ENCODE data around the gene XYLT2.
A peak's percentile ranks its signal among the peaks of the same experiment; 100 is the strongest.
"Not testable (repeated sequence)": the region's sequence is repeated elsewhere in the genome, so short reads cannot be mapped to it uniquely, and the experiment has no call there.

XYLT2 gene

DNA sequence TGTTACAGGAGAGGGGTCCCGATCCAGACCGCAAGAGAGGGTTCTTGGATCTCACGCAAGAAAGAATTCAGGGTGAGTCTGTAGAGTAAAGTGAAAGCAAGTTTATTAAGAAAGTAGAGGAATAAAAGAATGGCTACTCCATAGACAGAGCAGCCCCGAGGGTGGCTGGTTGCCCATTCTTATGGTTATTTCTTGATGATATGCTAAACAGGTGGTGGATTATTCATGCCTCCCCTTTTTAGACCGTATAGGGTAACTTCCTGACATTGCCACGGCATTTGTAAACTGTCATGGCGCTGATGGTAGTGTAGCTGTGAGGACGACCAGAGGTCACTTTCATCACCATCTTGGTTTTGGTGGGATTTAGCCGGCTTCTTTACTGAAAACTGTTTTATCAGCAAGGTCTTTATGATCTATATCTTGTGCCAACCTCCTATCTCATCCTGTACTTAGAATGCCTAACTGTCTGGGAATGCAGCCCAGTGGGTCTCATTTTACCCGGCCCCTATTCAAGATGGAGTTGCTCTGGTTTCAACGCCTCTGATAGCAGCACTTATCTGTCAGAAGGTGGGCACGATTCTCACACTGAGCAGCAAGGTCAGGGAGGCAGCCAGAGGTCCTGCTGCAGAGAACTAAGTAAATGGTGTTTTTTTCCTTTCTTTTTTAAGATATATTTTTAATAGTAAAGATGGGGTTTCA is 26.5 kb upstream of the XYLT2 start:
- DNase-seq (ENCODE audit: extremely low read depth in 1 of 2, low read depth in 1 of 2), result no peak

DNA sequence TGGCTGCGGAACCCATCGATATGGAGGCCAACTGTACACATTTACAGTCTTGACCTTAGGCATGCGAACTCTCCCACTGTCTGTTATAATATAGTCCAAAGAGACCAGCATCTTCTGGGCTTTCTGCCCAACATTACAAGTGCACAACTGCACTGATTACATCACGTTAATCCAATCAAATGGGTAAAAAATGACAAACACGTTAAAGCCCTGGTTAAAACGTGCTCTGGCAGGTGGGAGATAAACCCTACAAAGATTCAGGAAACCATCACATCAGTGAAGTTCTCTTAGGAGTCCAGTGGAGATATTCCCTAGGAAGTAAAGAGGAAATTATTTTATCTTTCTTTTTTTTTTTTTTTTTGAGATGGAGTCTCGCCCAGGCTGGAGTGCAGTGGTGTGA is 23.7 kb upstream of the XYLT2 start:
- no peak for DNase-seq (ENCODE audit: extremely low read depth in 1 of 2, low read depth in 1 of 2)

DNA sequence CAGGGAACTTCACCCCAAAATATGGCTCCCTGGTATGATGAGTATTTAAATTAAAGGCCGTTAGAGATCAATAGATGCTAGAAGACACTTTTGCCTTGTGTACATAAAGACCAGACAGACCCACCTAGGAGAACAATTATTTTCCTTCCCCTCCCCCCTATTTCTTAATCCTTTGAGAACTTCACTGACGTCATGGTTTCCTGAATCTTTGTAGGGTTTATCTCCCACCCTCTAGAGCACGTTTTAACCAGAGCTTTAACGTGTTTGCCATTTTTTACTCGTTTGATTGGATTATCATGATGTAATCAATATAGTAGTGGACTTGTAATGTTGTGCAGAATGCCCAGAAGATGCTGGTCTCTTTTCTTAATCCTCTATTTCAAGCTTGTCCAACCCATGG is 22.9 kb upstream of the XYLT2 start:
- no peak for DNase-seq (ENCODE audit: extremely low read depth in 1 of 2, low read depth in 1 of 2)

DNA sequence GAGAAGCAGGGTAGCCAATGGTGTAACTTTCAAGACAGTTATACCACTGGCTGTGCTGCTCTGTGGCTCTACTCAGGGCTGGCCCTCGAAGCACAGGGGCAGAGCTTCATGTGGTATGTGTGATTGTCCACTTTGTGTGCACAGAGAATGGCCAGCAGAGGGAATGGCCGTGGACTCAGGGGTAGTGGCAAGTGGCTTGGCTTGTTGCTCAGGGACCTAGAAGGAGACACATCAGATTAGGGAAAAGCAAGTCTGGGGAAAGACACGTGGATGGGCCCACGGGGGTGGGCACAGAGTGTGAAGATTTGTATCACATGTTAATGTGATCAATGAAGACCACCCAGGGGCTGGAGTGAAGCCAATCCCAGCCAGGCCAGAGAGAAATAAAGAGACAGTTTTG is 20.0 kb upstream of the XYLT2 start:
- no peak for DNase-seq (ENCODE audit: extremely low read depth in 1 of 2, low read depth in 1 of 2)

DNA sequence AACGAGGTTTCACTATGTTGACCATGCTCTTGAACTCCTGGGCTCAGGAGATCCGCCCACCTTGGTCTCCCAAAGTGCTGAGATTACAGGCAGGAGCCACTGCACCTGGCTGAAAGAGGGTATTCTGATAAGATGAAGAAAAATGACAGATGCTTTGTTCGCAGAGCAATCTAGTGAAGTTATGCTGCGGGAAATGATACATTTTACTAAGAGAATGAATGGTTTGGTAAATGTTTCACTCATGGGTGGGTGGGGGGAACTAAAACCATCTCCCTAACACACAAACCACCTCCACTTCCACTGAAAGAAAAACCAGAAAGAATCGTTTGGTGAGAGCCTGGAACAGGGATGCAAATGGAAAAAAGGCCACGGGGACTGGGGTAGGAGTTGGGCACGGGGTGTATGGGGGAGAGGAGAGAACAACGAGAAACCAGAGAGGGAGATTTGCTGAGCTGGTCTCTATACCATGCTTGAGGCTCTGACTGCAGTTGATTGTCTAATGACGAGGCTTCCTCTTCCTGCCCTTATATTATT is 19.0 kb upstream of the XYLT2 start:
- DNase-seq (ENCODE audit: extremely low read depth in 1 of 2, low read depth in 1 of 2), result no peak

DNA sequence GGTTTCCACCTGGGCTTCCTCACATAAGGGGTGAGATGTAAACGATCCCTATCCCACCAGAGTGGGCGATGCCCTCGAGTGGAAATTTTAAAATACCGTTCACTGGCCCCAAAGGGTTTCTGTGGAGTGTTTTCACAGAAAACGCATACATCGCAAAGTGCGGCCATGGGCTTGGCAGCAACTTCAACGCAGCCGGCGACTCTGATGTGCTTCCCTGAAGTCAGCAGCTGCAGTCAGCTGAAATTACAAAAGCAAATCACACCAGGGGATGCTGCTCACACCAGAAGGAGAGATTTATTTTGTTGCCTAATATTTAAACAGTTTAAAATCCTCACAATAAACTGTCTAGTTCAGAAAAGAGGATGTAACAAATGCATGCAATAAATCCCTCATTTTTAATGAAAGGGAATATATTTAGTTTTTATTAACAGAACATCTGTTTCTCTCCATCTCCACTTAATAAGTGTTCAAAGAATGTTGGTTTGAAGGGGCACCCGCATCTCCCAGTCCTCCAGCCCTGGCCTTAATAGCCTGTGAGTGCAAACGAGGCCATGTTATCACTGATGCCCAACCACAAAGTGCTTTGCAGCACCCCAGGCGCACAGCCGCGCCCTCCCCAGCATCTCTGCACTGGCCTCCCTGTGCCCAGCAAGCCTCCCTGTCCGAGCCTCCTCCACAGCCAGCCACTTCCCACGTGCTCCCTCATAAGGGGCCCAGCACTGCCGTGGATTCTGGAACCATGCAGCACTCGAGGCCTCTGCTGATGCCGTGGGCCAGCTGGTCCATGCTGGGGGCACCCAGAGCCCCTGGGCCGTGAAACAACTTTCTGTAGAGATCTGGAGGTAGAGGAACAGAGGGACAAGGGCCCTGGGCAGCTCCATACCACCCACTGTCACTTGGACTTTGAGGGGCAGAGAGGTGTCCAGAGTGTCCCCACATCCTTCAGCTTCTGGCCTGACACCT is 17.3 kb upstream of the XYLT2 start:
- no peak for DNase-seq (ENCODE audit: extremely low read depth in 1 of 2, low read depth in 1 of 2)

DNA sequence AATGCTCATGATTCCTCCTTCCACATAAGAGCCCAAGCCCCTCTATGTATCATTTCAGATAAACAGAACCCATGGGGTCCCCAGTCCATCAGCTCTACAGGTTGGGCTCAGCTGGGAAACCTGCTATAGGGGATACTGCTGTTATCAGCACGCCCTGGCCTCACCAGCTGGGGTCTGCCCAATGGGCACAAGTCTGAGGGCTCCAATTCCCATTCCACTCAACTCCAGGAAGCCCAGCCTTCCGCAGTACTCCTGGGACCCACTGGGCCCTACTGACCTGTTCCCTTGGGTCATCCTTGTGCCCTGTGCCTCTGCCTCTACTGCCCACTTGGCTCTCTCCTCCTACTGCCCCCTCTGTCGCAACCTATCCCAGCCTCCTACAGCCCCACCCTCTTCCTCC is 16.2 kb upstream of the XYLT2 start:
- no peak for DNase-seq (ENCODE audit: extremely low read depth in 1 of 2, low read depth in 1 of 2)

DNA sequence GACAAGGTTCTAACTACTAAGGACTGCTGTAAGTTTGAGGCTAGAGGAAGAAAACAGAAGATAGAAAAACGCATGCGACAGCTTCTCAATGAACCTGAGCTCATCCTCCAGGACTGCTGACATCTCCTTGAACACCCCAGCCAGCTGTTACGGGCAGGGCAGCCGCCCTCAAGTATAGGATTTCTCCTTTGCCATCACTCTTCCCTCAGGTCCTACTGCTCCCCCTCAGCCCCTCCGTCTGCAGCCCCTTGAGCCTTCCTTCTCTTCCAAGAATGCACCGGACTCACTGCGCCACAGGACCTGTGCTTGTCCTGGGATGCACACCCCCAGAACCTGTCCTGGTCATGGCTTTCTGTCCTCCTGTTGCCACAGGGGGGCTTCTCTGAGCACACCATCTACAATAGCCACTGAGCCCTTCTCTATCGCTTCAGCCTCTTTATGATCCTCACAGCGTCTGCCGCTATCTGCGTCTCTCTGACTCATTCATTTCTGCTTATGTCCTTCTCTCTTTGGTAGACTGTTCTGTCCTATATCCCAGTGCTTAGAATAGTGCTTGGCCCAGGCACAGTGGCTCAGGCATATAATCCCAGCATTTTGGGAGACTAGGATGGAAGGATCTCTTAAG is 15.7 kb upstream of the XYLT2 start:
- DNase-seq (ENCODE audit: extremely low read depth in 1 of 2, low read depth in 1 of 2), result no peak

DNA sequence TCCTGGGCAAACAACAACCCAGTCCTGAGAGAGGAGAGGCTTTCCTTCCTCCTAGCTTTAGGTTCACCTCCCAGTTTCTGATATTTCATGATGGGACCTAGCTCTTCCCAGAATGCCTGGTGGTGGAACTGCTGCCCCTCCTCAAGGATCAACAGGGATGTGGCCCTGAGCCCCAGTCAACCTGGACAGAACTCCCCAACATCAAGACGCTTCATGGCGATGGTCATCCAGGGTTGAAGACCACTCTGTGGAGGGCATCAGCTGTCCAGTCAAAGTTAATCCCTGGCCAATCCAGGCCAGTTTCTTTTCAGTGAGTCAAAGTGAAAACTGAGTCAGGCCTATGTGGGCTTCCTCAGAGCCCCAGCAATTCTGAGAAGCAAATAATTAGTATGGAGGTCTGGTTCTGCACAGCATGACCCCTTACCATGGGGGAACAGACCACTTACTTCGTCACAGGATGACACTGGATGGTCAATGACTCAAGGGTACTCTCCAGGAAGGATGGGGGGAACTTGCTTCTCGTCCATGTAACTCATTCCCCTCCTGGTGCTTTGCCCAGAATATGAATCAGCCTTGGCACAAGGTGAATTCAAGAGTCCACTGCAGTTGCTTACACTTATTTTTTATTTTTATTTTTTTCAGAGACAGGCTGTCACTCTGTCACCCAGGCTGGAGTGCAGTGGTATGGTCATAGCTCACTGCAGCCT is 14.7 kb upstream of the XYLT2 start:
- no peak for DNase-seq (ENCODE audit: extremely low read depth in 1 of 2, low read depth in 1 of 2)

DNA sequence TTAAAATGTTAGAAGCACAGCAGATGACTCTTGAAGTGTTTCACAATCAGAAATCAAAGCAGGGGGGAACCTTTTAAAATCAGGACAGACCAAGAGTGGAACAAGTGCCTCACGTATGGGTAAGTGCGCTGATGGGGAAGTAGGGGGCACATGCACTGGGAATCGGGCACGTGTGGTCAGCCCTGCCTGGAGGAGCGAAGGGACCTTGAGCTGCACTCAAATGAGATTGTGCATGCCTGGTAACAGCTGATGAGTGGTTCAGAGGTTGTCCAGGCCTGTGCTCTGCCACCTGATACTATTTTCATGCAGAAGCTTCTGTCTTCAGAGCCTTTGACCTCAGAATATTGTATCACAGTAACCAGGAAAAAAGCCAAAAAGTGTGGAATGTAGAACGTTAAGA is 13.7 kb upstream of the XYLT2 start:
- DNase-seq (ENCODE audit: extremely low read depth in 1 of 2, low read depth in 1 of 2), result no peak

DNA sequence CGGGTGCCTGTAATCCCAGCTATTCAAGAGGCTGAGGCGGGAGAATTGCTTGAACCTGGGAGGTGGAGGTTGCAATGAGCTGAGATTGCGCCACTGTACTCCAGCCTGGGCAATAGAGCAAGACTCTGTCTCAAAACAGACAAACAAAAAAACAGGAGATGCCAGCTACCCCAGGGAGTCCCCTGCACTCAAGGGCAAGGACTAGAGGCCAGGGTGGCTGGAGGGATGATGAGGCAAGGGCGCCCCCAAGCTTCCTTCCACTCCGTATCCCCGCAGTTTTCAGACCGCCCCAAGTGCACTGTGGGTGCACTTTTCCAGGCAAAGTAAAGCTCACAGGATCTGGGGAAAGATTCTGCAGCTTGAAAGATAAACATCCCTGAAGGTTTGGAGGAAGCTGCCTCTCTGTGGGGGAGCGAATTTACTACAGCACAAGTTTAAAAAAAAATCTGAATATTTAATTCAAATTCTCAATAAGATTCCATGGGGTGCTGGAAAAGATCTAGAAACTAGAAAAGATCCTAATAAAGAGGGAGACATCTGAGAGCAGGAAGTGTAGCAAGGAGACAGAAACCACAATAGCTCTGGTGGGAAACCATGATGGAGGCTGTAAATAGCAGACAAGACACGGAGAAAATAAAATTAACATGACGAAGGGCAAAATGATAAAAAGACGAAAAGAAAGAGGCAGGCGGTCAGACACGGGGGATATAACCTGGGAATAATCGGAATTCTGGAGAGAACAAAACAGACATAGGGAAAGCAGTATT is 12.5 kb upstream of the XYLT2 start:
- not testable (repeated sequence) for DNase-seq (ENCODE audit: extremely low read depth in 1 of 2, low read depth in 1 of 2)

DNA sequence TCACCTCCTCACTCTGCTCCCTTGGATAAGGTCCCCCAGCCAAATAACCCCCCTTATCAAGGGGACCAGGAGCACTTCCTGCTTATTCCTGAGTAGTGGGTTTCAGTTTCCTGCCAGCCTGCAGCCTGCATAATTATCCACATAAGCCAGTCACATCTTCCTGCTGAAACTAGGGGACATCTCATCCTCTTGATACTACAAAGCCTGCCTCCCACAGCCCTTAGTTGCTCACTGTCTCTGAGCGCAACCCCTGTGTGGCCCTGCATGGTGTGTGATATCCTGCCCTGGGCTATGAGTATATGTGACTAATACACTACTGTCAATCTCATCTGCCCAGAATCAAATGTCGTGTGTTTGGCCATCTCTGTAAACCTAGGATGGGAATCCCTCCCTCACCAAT is 8.0 kb upstream of the XYLT2 start:
- DNase-seq (ENCODE audit: extremely low read depth in 1 of 2, low read depth in 1 of 2), result no peak

DNA sequence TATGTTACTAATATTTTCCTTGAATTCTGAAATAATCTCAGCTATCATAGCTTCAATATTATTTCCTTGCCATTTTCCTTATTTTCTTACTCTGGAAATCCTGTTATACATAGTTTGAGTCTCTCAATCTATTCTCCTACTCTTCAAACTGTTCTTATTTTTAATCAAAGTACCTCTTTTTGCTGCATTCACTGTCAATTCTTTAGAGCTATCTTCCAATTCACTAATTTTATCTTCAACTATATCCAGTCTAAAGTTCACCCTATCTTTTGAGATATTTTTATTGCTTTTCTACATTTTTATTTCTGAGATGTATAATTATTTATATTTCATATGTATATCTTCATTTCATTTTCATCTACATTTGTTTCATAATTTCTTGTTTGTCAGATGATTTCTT is 7.3 kb upstream of the XYLT2 start:
- no peak for DNase-seq (ENCODE audit: extremely low read depth in 1 of 2, low read depth in 1 of 2)

DNA sequence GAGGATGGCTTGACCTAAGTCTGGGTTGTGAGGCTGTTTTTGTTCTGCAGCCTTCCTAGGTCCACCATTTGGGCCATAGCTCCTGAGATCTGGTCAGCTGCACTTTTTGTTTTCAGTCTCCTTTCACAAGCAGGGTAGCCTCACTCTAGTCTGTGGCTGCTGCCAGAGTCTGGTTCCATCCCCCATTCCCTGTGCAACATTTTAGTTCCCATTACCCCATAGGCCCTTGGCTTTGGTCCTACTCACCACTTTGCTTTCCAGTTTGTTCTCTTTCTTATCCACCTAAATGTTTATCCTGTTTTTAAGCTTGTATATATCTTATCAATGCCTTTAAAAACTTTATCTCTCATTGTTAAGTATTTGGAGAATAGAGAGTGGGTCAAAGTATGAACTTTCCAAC is 6.5 kb upstream of the XYLT2 start:
- DNase-seq (ENCODE audit: extremely low read depth in 1 of 2, low read depth in 1 of 2), result no peak

DNA sequence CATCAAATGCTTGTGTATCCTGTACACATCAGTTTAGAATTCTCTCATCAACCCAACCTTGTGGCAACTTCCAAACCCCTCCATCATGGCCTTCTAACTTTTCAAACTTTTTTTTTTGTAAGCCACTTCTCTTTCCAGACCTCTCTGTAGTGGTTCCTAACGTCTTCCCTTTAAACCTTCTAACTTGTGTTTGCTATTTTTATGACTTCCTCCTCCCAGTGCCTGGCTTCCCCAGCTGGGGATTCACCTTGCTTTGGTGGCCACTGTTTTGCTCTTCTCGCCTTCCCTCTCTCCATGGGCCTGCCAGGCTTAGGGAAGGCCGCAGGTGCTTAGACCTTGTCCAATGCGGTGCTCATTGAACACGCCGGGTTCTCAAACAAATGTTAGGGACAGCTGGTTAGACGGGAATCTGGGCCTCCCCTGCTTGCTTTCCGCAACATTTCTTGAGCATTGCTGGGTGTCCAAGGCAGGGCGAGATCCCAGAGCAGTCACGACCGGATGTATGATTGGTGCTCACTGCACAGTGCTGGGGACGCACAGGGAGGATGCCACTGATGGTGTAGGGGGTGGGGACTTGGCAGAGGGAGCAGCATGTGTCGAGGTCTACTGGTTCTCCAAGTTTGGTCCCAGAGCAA is 1.1 kb upstream of the XYLT2 start:
- DNase-seq (ENCODE audit: extremely low read depth in 1 of 2, low read depth in 1 of 2), result no peak

DNA sequence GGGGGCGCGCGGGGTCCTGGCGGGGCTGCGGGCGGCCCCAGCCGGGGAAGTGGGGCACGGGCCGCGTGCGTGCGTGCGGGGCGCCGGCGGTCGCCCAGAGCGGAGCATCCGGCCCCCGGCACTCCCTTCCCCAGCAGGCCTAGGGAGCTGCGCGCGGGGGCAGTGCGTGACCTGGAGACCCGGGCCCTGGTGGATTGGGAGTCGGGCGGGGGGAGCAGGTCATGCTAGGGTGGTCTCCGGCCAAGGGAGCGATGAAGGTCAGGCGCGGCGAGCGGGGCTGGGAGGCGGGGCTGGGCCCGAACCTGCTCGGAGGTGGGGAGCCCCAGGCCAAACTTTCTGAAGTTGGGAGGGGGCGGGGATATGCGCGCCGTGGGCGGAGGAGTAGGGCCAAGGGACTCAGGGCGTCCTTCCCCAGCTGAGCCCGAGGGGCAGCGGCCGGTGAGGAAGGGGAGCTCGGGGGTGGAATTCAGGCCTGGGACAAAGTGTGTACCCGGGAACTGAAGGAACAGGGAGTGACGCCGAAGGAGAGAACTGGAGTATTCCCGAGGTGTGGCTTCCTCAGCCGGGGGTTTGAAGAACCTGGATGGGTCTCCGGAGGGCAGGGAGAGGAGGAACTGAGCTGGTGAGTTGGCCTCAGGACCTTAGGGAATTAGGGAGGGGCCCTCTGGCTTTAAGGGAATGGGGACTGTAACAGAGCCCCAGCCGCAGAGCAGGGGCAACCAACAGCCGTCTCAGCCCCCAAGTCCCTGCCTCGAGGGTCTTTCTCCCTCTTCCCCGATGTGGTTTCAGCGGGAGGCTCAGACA is 589 bp downstream of the XYLT2 start:
- peak in 1 of 2 donors; percentile 11 for DNase-seq (ENCODE audit: extremely low read depth in 1 of 2, low read depth in 1 of 2)

DNA sequence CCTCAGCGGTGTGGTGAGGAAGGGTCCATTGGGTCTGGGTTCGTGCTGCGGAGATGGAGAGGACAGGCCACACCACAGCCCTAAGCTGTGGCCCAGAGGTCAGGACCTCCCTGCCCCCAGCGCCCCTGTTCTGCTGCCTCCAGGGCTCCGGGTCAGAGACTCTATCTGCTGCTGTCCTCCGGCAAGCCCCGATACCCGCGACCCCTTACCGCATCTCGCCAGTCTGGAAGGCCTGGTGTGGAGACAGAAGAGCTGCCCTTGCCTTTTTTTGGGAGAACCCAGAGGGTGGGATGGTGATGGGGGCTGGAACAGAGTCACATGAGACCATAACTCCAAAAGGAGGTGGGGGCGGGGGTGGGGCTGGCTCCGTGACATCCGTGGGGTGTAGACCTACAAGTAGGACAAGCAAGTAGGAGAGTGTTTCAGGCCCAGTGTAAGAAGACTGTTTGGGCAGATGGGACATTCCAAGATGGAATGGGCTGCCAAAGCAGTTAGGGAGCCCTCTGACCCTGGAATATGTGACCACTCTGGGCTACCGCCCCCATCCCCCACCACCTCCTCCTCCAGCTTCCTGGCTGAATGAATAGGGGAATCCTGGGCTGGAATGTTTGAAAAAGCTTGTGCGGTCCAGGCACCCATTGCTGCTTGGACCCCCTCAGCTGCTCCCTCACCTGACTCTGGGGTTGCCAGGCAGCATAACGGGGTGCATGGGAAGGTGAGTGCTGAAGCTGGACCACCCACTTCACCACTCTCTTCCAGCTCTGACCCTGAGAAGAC is 1.4 kb downstream of the XYLT2 start:
- DNase-seq (ENCODE audit: extremely low read depth in 1 of 2, low read depth in 1 of 2), result no peak

DNA sequence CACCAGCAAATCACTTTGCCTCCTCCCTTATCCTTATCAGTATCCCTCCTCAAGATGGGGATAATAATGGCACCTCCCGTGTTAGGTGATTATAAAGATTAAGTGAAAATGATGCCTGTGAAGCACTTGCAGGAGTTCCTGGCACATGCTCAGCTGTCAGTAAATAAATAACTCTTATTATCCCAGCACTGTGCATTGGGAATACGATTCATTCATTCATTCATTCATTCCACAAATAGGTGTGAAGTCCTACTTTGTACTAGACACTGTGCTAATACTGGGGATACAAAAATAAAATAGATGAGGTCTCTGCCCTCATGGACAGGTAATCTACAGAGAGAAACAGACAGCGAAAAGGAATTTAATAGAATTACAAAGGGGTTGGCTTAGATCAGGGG is 2.0 kb downstream of the XYLT2 start:
- no peak for DNase-seq (ENCODE audit: extremely low read depth in 1 of 2, low read depth in 1 of 2)

All from activated CD8-positive, alpha-beta memory T cell treated with anti-CD3 and anti-CD28 coated beads for 1 hour (primary cell).